HepG2 (cell line): ENCODE results near the gene CASZ1. TPM values are rescaled to one million over a fixed set of nuclear protein-coding genes. Genes with fewer than 3 reads are reported as not detected.

ENCODE experiments used
- ATAC-seq: fragments of 200-7000 bp; cut with Tn5 transposase; 3 replicates; pipeline ENCODE4 v1.9.1; 2020; ENCODE audit warnings: mild to moderate bottlenecking, moderate library complexity
- BruUV-seq: library from RNA; stranded (reverse); fragments of 400-500 nt; replicated peaks from 2 replicates; lab custom pipeline; 2021; lab: Mats Ljungman, UMichigan
- CTCF ChIA-PET: fragments of 300-600 bp; formaldehyde crosslinking; extraction: SDS; loops from one replicate; lab custom pipeline; 2021; ENCODE audit warnings: low total read pairs, inconsistent platforms, low intra/inter-chr PET ratio; lab: Yijun Ruan, JAX
- POLR2A ChIA-PET: fragments of 350-600 bp; sonication (Branson Sonifier 250); formaldehyde crosslinking; loops from one replicate; lab custom pipeline; 2020; ENCODE audit warnings: antibody characterized with exemption, inconsistent platforms; lab: Yijun Ruan, JAX
- DNase-seq: peaks from one replicate; pipeline ENCODE4 v3.0.0-alpha.2; 2015; ENCODE audit warnings: low spot score
- FAIRE-seq: peaks from 3 replicates; lab custom pipeline; 2011; peaks lifted over from hg19 to GRCh38; lab: Jason Lieb, UNC
- H2AFZ ChIP-seq: one replicate; pipeline ENCODE4 v1.6.1; 2011; ENCODE audit warnings: low read length, inconsistent platforms
- H3K27ac ChIP-seq: fragments of 300-600 bp; 3 replicates; pipeline ENCODE4 v1.8.0; 2011; ENCODE audit warnings: mixed run types, mild to moderate bottlenecking, mixed read lengths, low read length, inconsistent platforms; ENCODE audit not compliant: insufficient read depth; ENCODE audit errors: extremely low read length
- H3K27me3 ChIP-seq, 2 experiments: fragments of 200-600 bp in 1 of 2; 2 replicates in 1 of 2; 3 replicates in 1 of 2; pipeline versions ENCODE4 v1.6.0 to v1.8.0; 2011; ENCODE audit warnings: low read length in 2 of 2, mild to moderate bottlenecking in 2 of 2, moderate library complexity in 2 of 2, inconsistent platforms in 1 of 2; ENCODE audit not compliant: insufficient read depth in 2 of 2, control insufficient read depth in 1 of 2
- H3K36me3 ChIP-seq, 2 experiments: fragments of 200-600 bp in 1 of 2; replicated peaks in 1 of 2; 2 replicates in 1 of 2; 3 replicates in 1 of 2; pipeline versions ENCODE4 v1.5.1 to v1.8.0; 2011; ENCODE audit warnings: low read length in 2 of 2, inconsistent platforms in 1 of 2; ENCODE audit not compliant: insufficient read depth in 2 of 2, control insufficient read depth in 1 of 2
- H3K4me1 ChIP-seq: 2 replicates; pipeline ENCODE4 v1.5.1; 2012; ENCODE audit warnings: low read length, inconsistent platforms; ENCODE audit not compliant: insufficient read depth
- H3K4me2 ChIP-seq: 2 replicates; pipeline ENCODE4 v1.6.0; 2011; ENCODE audit warnings: low read depth, low read length, inconsistent platforms
- H3K4me3 ChIP-seq, 3 experiments: fragments of 200-600 bp in 1 of 3; sonication (generic), shearing (Covaris generic) in 1 of 3; replicated peaks in 1 of 3; 2 replicates each; pipeline ENCODE4 v1.5.1; 2011 to 2016; ENCODE audit warnings: low read length in 3 of 3, inconsistent platforms in 2 of 3, low read depth in 2 of 3, mild to moderate bottlenecking in 2 of 3, control low read depth in 1 of 3, mixed read lengths in 1 of 3; ENCODE audit not compliant: insufficient read depth in 1 of 3
- H3K79me2 ChIP-seq: one replicate; pipeline ENCODE4 v1.6.1; 2011; ENCODE audit warnings: low read length, inconsistent platforms; ENCODE audit not compliant: insufficient read depth
- H3K9ac ChIP-seq: 2 replicates; pipeline ENCODE4 v1.6.0; 2011; ENCODE audit warnings: mild to moderate bottlenecking, low read depth, low read length, inconsistent platforms; ENCODE audit not compliant: insufficient read depth
- H3K9me3 ChIP-seq: 2 replicates; pipeline ENCODE4 v1.5.1; 2012; ENCODE audit warnings: mild to moderate bottlenecking, low read length
- H4K20me1 ChIP-seq: 2 replicates; pipeline ENCODE4 v1.6.0; 2011; ENCODE audit warnings: inconsistent platforms, mild to moderate bottlenecking, low read length, moderate library complexity; ENCODE audit not compliant: insufficient read depth
- BRCA1 ChIP-seq: sonication (generic); formaldehyde crosslinking; IDR thresholded peaks from 2 replicates; pipeline ENCODE4 v1.4.0; 2020; ENCODE audit warnings: missing genetic modification reagents
- CBX1 ChIP-seq: IDR thresholded peaks from one replicate; pipeline ENCODE4 v1.6.1; 2016; ENCODE audit warnings: antibody characterized with exemption, low read depth
- CBX5 ChIP-seq: sonication (generic); formaldehyde crosslinking; IDR thresholded peaks from 2 replicates; pipeline ENCODE4 v1.4.0; 2020; ENCODE audit warnings: missing genetic modification reagents, borderline replicate concordance
- ELF3 ChIP-seq: IDR thresholded peaks from 2 replicates; pipeline ENCODE4 v1.6.1; 2016; ENCODE audit warnings: missing genetic modification reagents, missing compliant biosample characterization
- GATAD2A ChIP-seq: IDR thresholded peaks from 2 replicates; pipeline ENCODE4 v1.6.1; 2016
- IRX3 ChIP-seq: sonication (generic); formaldehyde crosslinking; IDR thresholded peaks from 2 replicates; pipeline ENCODE4 v1.8.1; 2023; ENCODE audit warnings: mild to moderate bottlenecking, low read depth, missing genetic modification reagents, borderline replicate concordance
- NFYC ChIP-seq: IDR thresholded peaks from 2 replicates; pipeline ENCODE4 v1.6.1; 2016; ENCODE audit warnings: missing genetic modification reagents, missing compliant biosample characterization
- PITX1 ChIP-seq: sonication (generic); formaldehyde crosslinking; IDR thresholded peaks from 2 replicates; pipeline ENCODE4 v1.5.1; 2020; ENCODE audit warnings: mild to moderate bottlenecking, missing genetic modification reagents
- RNF2 ChIP-seq: fragments of 450-650 bp; conservative IDR thresholded peaks from 2 replicates; pipeline ENCODE4 v1.6.1; 2016; ENCODE audit warnings: low read depth
- SP1 ChIP-seq, 2 experiments: fragments of 450-650 bp in 1 of 2; sonication (generic) in 1 of 2; formaldehyde crosslinking in 1 of 2; IDR thresholded peaks; 2 replicates each; pipeline versions ENCODE4 v1.4.0 to v1.6.1; 2016 to 2020; ENCODE audit warnings: missing genetic modification reagents in 1 of 2
- ZNF292 ChIP-seq: sonication (generic); formaldehyde crosslinking; IDR thresholded peaks from 2 replicates; pipeline ENCODE4 v1.8.1; 2022; ENCODE audit warnings: mild to moderate bottlenecking, low read depth, missing genetic modification reagents, borderline replicate concordance
- ZNF672 ChIP-seq: sonication (generic); formaldehyde crosslinking; IDR thresholded peaks from 2 replicates; pipeline ENCODE4 v1.8.1; 2022; ENCODE audit warnings: missing genetic modification reagents
- ZNF772 ChIP-seq: sonication (generic); formaldehyde crosslinking; IDR thresholded peaks from 2 replicates; pipeline ENCODE4 v1.5.0; 2020; ENCODE audit warnings: mild to moderate bottlenecking, missing genetic modification reagents
- WGBS: methylation state at CpG from one replicate; pipeline ENCODE4 v1.1.6; 2017; ENCODE audit warnings: low lambda C conversion rate; 5-methylcytosine and 5-hydroxymethylcytosine counted together
- in situ Hi-C: cut with HindIII; loops from 2 replicates; pipeline ENCODE4 v1.10.0; 2017; ENCODE audit warnings: low pct_unique_long_range_greater_than_20kb; ENCODE audit not compliant: extremely low pct_ligation_motif_present
- intact Hi-C: fragments of 100-400 bp; cut with micrococcal nuclease; formaldehyde crosslinking; loops from one replicate; pipeline ENCODE4 v1.10.0; 2022; ENCODE audit not compliant: unreplicated experiment
- polyA plus RNA-seq, 8 experiments: library from polyadenylated mRNA; depleted of rRNA in 3 of 8; stranded (reverse) in 7 of 8; unstranded in 1 of 8; fragments of >200 nt; fragmentation: Illumina TruSeq in 4 of 8; extraction: Trizol in 4 of 8; gene quantifications; 2 replicates each; pipeline versions ENCODE4 v1.2.1 to v1.2.3, GENCODE V29; 2011 to 2016; ENCODE audit warnings: low read depth in 4 of 8, missing spikeins in 1 of 8, mixed read lengths in 1 of 8; ENCODE audit not compliant: insufficient read depth in 1 of 8
- total RNA-seq, 5 experiments: library from RNA; depleted of rRNA; stranded (reverse); fragments of >200 nt; fragmentation: Illumina TruSeq; extraction: Trizol; gene quantifications; 2 replicates each; pipeline ENCODE4 v1.2.3, GENCODE V29; 2016; ENCODE audit warnings: low read depth in 1 of 5
- TF ChIP-seq, protein P1 (sequence below): fragments of 450-650 bp; IDR thresholded peaks from 2 replicates; pipeline ENCODE4 v1.6.1; 2017
- TF ChIP-seq, protein P2 (sequence below): sonication (generic); formaldehyde crosslinking; IDR thresholded peaks from 2 replicates; pipeline ENCODE4 v1.4.0; 2020; ENCODE audit warnings: missing genetic modification reagents, borderline replicate concordance

Gene CASZ1
- total and polyA plus RNA-seq, 2 of the 13 experiments (the other 11 are each of a cell fraction or from before 2014, with no cell fraction given): 1.9 to 3.7 TPM

DNA sequence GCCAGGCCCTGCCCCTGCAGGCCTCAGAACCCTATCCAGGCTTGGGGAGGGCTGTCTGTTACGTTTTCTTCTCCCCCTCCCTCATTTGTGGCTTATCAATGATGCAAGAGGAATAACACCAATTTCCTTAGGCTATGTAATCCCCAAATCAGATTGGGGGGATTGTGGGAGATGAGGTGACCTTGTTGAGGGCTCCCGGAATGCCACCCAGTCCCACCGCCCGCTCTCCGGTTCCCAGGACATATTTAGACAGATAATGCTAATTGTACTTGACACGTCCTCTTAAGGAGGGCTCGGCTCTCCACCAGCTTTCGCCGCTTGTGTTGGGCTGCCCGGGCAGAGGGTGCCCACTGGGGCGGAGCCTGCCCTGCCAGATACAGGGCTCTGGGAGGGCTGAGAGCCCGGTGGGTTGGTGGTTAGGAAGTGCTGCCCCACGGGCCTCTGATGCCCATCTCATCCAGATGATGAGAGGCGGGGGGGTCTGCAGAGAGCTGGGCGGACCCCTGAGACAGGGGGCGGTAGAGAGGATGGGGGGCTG lies 90.0 kb downstream of the CASZ1 start:
- peaks cover 25% of the 10 kb centered on the region for H3K4me1 ChIP-seq

More for the DNA sequence above, 90.0 kb downstream of the CASZ1 start:
- no peak overlapping the region for H2AFZ ChIP-seq
- 64% methylated on average over 16 of the region's 16 CpGs for WGBS
- H3K9me3 ChIP-seq: no peaks in the 10 kb centered on the region
- no peaks in the 10 kb centered on the region for H3K36me3 ChIP-seq
- no peak overlapping the region for H3K4me3 ChIP-seq
- ATAC-seq (no peak), DNase-seq (no peak), FAIRE-seq (no peak)
- peaks cover 8 to 58% of the 10 kb centered on the region in 2 experiments; a peak in 3 of 5 replicates for H3K27me3 ChIP-seq
- TF ChIP-seq CBX1 (no peak), SP1 (IDR thresholded peaks at IDR 0.05) (no peak), SP1 (CRISPR knock-in tag; IDR thresholded peaks at IDR 0.05) (no peak), NFYC (CRISPR knock-in tag) (no peak), ZNF672 (no peak), ZNF772 (CRISPR knock-in tag) (no peak), GATAD2A (CRISPR knock-in tag) (no peak), BRCA1 (no peak), PITX1 (CRISPR knock-in tag) (no peak), ZNF292 (no peak), CBX5 (no peak), ELF3 (CRISPR knock-in tag) (no peak), IRX3 (no peak), RNF2 (no peak)
- TF ChIP-seq, protein P1, sequence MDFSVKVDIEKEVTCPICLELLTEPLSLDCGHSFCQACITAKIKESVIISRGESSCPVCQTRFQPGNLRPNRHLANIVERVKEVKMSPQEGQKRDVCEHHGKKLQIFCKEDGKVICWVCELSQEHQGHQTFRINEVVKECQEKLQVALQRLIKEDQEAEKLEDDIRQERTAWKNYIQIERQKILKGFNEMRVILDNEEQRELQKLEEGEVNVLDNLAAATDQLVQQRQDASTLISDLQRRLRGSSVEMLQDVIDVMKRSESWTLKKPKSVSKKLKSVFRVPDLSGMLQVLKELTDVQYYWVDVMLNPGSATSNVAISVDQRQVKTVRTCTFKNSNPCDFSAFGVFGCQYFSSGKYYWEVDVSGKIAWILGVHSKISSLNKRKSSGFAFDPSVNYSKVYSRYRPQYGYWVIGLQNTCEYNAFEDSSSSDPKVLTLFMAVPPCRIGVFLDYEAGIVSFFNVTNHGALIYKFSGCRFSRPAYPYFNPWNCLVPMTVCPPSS: no peak
- TF ChIP-seq, protein P2, sequence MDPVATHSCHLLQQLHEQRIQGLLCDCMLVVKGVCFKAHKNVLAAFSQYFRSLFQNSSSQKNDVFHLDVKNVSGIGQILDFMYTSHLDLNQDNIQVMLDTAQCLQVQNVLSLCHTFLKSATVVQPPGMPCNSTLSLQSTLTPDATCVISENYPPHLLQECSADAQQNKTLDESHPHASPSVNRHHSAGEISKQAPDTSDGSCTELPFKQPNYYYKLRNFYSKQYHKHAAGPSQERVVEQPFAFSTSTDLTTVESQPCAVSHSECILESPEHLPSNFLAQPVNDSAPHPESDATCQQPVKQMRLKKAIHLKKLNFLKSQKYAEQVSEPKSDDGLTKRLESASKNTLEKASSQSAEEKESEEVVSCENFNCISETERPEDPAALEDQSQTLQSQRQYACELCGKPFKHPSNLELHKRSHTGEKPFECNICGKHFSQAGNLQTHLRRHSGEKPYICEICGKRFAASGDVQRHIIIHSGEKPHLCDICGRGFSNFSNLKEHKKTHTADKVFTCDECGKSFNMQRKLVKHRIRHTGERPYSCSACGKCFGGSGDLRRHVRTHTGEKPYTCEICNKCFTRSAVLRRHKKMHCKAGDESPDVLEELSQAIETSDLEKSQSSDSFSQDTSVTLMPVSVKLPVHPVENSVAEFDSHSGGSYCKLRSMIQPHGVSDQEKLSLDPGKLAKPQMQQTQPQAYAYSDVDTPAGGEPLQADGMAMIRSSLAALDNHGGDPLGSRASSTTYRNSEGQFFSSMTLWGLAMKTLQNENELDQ (CRISPR knock-in tag): no peak
- H3K27ac ChIP-seq: no peak overlapping the region
- H3K9ac ChIP-seq: no peak overlapping the region
- intact Hi-C loops (no loop called here), in situ Hi-C loops (no loop called here)
- no peaks in the 10 kb centered on the region for H4K20me1 ChIP-seq
- ChIA-PET CTCF (no interaction called here), POLR2A (no interaction called here)
- no TSS peak for BruUV-seq
- H3K4me2 ChIP-seq: no peak overlapping the region
- no peaks in the 10 kb centered on the region for H3K79me2 ChIP-seq
